SK-N-MC (cell line): Measurements from ENCODE around the gene GABRG2.
"Not testable (repeated sequence)": the region's sequence is repeated elsewhere in the genome, so short reads cannot be mapped to it uniquely, and the experiment has no call there.

ENCODE experiments used
- DNase-seq: peaks from one replicate; pipeline ENCODE4 v3.0.0-alpha.2; 2011; ENCODE audit warnings: low read depth, low spot score
- H3K27ac ChIP-seq: fragments of 200-600 bp; sonication (generic); 2 replicates; pipeline ENCODE4 v1.5.1; 2016; ENCODE audit warnings: mixed run types
- H3K36me3 ChIP-seq: fragments of 200-600 bp; sonication (generic); 2 replicates; pipeline ENCODE4 v1.6.1; 2017; ENCODE audit warnings: antibody characterized with exemption, low read length, mixed read lengths; ENCODE audit not compliant: insufficient read depth
- H3K4me3 ChIP-seq: fragments of 200-600 bp; sonication (generic); 2 replicates; pipeline ENCODE4 v1.5.1; 2016
- H3K9ac ChIP-seq: fragments of 200-600 bp; sonication (generic); 2 replicates; pipeline ENCODE4 v1.8.0; 2017; ENCODE audit warnings: mixed run types, mixed read lengths; ENCODE audit not compliant: insufficient read length
- H3K9me3 ChIP-seq: fragments of 200-600 bp; sonication (generic); 2 replicates; pipeline ENCODE4 v1.6.1; 2017; ENCODE audit warnings: low read depth, mild to moderate bottlenecking, antibody characterized with exemption, low read length, moderate library complexity, mixed read lengths
- EZH2 ChIP-seq: fragments of 200-600 bp; sonication (generic); IDR thresholded peaks from one replicate; pipeline ENCODE4 v1.6.1; 2017; ENCODE audit warnings: antibody characterized with exemption
- FOXP2 ChIP-seq: optimal IDR thresholded peaks from 2 replicates; pipeline ENCODE3; 2011; ENCODE audit warnings: mild to moderate bottlenecking, moderate library complexity; ENCODE audit not compliant: insufficient read depth; ENCODE audit errors: extremely low read length, control extremely low read depth
- POLR2AphosphoS5 ChIP-seq: IDR thresholded peaks from 2 replicates; pipeline ENCODE4 v1.6.1; 2012; ENCODE audit warnings: mild to moderate bottlenecking, low read depth, low read length, borderline replicate concordance

GABRG2 gene

GRCh38 chr5:162067655-162068411 is at the start of gene GABRG2:
Gene GABRG2 (plus strand): TSS chr5:162067773. CDS start chr5:162068000, 227 bp downstream.
- no peaks in the 10 kb centered on the region for H3K9me3 ChIP-seq
- H3K36me3 ChIP-seq: no peaks in the 10 kb centered on the region
- DNase-seq: no peak
- H3K4me3 ChIP-seq: no peak within 1 kb of the TSS
- H3K27ac ChIP-seq: no peak within 1 kb of the TSS
- no peak within 1 kb of the TSS for H3K9ac ChIP-seq
- TF ChIP-seq POLR2AphosphoS5: no peak

GRCh38 chr5:162025312-162025711 is 42.3 kb upstream of the GABRG2 start:
- H3K4me3 ChIP-seq: no peak overlapping the region
- H3K27ac ChIP-seq: no peak overlapping the region
- no peaks in the 10 kb centered on the region for H3K36me3 ChIP-seq
- no peak for TF ChIP-seq POLR2AphosphoS5
- TF ChIP-seq FOXP2: no peak
- TF ChIP-seq EZH2: no peak
- DNase-seq: no peak
- H3K9ac ChIP-seq: no peak overlapping the region
- H3K9me3 ChIP-seq: no peaks in the 10 kb centered on the region

- DNase-seq: no peak
- Histone ChIP-seq H3K9me3 (no peaks in the 10 kb centered on the region), H3K9ac (no peak overlapping the region), H3K27ac (no peak overlapping the region), H3K36me3 (no peaks in the 10 kb centered on the region), H3K4me3 (no peak overlapping the region)
- TF ChIP-seq FOXP2 (no peak), EZH2 (no peak), POLR2AphosphoS5 (no peak)
Observed at GRCh38 chr5:162026803-162027202, 40.8 kb upstream of the GABRG2 start.

- DNase-seq: no peak
Observed at GRCh38 chr5:162037431-162037830, 30.1 kb upstream of the GABRG2 start.

GRCh38 chr5:162047279-162047678 is 20.3 kb upstream of the GABRG2 start:
- Histone ChIP-seq H3K36me3 (no peaks in the 10 kb centered on the region), H3K27ac (no peak overlapping the region), H3K9me3 (no peaks in the 10 kb centered on the region), H3K9ac (no peak overlapping the region), H3K4me3 (no peak overlapping the region)
- TF ChIP-seq POLR2AphosphoS5: no peak
- no peak for TF ChIP-seq EZH2
- no peak for TF ChIP-seq FOXP2
- no peak for DNase-seq

More at GRCh38 chr5:162037431-162037830, 30.1 kb upstream of the GABRG2 start:
- Histone ChIP-seq H3K27ac (no peak overlapping the region), H3K36me3 (no peaks in the 10 kb centered on the region), H3K9me3 (no peaks in the 10 kb centered on the region), H3K4me3 (no peak overlapping the region), H3K9ac (no peak overlapping the region)
- TF ChIP-seq FOXP2 (no peak), POLR2AphosphoS5 (no peak), EZH2 (no peak)

- DNase-seq: no peak
- H3K4me3 ChIP-seq: no peak overlapping the region
Observed at GRCh38 chr5:162052676-162053075, 14.9 kb upstream of the GABRG2 start.

GRCh38 chr5:162055095-162055494 is 12.5 kb upstream of the GABRG2 start:
- not testable (repeated sequence) for H3K9me3 ChIP-seq, H3K36me3 ChIP-seq, H3K27ac ChIP-seq, H3K9ac ChIP-seq, DNase-seq, H3K4me3 ChIP-seq

More at GRCh38 chr5:162052676-162053075, 14.9 kb upstream of the GABRG2 start:
- no peak for TF ChIP-seq EZH2
- no peak for TF ChIP-seq POLR2AphosphoS5
- no peak for TF ChIP-seq FOXP2
- Histone ChIP-seq H3K36me3 (no peaks in the 10 kb centered on the region), H3K9ac (no peak overlapping the region), H3K9me3 (no peaks in the 10 kb centered on the region), H3K27ac (no peak overlapping the region)

GRCh38 chr5:162067162-162067561 is 411 bp upstream of the GABRG2 start:
- no peak overlapping the region for H3K9ac ChIP-seq
- H3K27ac ChIP-seq: no peak overlapping the region
- no peak overlapping the region for H3K4me3 ChIP-seq
- H3K36me3 ChIP-seq: no peaks in the 10 kb centered on the region
- TF ChIP-seq POLR2AphosphoS5 (no peak), EZH2 (no peak), FOXP2 (no peak)
- no peaks in the 10 kb centered on the region for H3K9me3 ChIP-seq
- no peak for DNase-seq

- H3K9ac ChIP-seq: no peak overlapping the region
- H3K36me3 ChIP-seq: no peaks in the 10 kb centered on the region
- H3K9me3 ChIP-seq: no peaks in the 10 kb centered on the region
- H3K4me3 ChIP-seq: no peak overlapping the region
- no peak overlapping the region for H3K27ac ChIP-seq
- TF ChIP-seq FOXP2 (no peak), POLR2AphosphoS5 (no peak), EZH2 (no peak)
- peak; percentile 5 for DNase-seq
Observed at GRCh38 chr5:162068412-162068811, 839 bp downstream of the GABRG2 start.
